ENCODE data around the gene RAD51C.

GRCh38 chr17:58660621-58661020, 31.8 kb upstream of the RAD51C start:
- TF ChIP-seq, protein P1, sequence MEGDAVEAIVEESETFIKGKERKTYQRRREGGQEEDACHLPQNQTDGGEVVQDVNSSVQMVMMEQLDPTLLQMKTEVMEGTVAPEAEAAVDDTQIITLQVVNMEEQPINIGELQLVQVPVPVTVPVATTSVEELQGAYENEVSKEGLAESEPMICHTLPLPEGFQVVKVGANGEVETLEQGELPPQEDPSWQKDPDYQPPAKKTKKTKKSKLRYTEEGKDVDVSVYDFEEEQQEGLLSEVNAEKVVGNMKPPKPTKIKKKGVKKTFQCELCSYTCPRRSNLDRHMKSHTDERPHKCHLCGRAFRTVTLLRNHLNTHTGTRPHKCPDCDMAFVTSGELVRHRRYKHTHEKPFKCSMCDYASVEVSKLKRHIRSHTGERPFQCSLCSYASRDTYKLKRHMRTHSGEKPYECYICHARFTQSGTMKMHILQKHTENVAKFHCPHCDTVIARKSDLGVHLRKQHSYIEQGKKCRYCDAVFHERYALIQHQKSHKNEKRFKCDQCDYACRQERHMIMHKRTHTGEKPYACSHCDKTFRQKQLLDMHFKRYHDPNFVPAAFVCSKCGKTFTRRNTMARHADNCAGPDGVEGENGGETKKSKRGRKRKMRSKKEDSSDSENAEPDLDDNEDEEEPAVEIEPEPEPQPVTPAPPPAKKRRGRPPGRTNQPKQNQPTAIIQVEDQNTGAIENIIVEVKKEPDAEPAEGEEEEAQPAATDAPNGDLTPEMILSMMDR (IDR thresholded peaks at IDR 0.05) = no peak
- TF ChIP-seq POLR2A (IDR thresholded peaks at IDR 0.05) = no peak

All from uterus (tissue), 2 donors.